ENCODE data around the gene DDI2.
"Not testable (repeated sequence)": the region's sequence is repeated elsewhere in the genome, so short reads cannot be mapped to it uniquely, and the experiment has no call there.

The DDI2 gene

DNA sequence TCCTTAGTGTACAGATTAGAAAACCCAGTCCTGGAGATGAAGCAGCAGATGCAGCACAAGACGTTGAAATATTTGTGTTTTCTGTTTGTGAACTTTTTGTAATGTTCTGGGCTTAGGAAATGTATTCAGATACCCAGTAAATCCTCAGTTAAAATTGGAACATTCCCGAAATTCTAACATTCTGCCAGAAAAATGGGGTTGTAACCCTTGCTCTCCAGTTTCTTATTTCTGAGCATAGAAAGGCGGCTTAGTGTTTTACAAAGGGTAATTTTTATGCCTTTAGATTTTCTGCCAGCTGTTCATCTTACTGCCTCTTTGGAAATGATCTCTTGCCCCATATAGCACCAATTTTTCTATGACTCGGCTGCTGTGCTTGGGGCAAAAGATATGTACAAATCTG, 20.6 kb downstream of the DDI2 start:
- no peak for DNase-seq

DNA sequence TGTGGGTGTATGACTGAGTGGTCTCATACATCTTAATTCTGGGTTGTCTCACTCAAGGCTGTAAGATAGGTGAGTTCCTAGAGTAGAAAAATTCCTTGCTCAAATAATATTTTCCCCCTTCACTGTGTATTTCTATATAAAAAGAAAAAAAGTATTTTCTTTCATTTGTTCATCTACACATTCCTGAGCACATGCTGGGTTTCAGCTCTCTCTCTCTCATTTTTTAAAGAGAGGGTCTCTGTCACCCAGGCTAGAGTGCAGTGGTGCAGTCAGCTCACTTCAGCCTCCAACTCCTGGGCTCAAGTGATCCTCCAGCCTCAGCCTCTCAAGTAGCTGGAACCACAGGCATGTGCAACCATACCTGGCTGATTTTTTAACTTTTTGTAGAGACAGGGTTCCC, 22.0 kb downstream of the DDI2 start:
- no peak for DNase-seq

DNA sequence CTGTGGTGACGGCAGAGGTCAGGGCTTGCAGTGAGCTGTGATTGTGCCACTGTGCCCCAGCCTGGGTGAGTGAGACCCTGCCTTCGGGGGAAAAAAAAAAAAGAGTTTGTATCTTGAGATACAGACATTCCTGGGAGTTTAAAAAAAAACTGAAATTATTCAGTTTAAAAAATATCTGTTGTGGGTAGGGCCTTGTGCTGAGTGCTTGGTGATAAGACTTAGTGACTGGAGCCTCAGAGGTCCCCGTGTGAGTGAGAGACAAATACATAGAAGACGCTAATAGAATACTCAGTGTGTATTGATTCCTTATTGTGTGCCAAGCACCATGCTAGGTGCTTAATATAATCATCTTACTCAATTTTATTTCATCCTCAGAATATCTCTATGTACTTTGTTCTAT, 22.7 kb downstream of the DDI2 start:
- DNase-seq: no peak

DNA sequence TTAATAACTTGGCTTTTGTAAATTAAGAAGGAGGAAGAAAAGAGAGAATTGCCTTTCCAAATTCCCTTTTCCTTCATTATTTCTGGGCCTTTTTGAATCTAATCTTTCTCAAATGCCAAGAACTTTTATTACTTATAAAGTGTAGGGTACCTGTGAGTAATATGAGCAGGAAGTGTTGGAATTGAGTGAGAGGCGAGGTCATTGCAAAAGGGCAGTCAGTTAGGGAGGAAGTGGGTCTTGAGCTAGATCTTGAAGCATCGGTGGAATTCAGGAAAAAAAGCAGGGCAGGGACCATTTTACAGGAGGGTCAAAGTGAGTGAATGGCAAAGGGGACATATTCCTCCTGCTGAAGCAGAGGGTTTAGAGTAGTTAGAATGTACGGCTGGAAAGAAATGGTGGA, 23.4 kb downstream of the DDI2 start:
- no peak for DNase-seq

DNA sequence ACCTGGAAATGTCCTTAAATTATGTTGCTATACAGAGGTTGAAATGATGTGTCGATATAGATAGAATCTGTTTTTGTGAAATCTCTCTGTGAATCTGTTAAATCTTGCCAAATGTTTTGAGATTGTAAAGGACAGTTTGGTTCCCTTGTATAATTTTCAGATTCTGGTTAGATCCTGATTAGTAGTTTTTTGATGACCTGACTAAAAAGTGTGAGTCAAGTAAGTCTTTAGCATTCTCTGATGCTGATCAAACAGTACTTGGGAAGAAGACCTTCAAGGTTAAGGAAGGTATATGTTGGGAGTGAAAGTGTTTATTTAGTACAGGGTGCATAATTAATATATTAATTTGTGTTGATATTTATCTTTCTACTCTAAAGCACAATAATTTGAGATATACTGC, 32.7 kb downstream of the DDI2 start:
- DNase-seq: no peak

DNA sequence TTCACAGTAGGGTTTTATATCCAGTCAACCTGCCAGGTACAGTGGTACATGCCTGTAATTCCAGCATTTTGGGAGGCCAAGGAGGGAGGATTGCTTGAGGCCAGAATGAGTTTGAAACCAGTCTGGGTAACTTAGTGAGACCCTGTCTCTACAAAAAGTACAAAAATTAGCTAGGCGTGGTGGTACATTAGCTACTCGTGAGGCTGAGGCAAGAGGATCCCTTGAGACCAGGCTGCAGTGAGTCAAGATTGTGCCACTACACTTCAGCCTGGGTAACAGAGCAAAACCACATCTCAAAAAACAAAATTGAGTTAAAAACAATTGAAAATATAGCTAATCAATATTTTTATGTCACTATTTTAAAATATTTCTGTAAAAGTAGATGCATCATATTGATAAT, 33.2 kb downstream of the DDI2 start:
- DNase-seq: no peak

DNA sequence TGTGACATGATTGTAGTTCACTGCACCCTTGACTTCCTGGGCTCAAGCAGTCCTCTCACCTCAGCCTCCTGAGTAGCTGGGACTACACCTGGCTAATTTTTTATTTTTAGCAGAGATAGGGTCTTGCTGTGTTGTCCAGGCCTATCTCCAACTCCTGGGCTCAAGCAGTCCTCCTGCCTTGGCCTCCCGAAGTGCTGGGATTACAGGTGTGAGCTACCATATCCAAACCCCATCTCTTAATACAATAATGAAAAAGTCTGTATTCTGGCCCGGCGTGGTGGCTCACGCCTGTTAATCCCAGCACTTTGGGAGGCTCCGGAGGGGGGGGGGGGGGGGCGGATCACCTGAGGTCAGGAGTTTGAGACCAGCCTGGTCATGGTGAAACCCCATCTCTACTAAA, 34.9 kb downstream of the DDI2 start:
- not testable (repeated sequence) for DNase-seq

DNA sequence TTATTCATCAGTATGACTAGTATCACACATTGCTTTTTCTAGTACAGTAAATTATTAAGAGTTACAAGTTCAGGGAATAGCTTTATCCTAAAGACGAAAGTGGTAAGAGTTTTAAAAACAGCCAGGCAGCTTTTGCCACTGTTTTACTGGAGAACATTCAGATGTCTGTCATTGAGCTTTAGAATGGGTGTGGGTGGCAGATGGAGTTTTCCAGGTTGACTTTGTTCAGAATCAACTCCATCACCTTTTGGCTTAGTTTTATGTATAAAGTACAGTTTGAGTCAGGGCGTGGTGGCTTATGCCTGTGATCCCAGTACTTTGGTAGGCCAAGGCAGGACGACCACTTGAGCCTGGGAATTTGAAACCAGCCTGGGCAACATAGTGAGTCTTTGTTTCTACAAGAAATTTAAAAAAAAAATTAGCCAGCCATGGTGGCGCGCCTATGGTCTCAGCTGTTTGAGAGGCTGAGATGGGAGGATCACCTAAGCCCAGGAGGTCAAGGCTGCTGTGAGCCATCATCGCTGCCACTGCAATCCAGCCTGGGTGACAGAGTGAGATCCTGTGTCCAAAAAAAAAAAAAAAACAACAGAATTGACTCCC, 36.9 kb downstream of the DDI2 start:
- DNase-seq: no peak

DNA sequence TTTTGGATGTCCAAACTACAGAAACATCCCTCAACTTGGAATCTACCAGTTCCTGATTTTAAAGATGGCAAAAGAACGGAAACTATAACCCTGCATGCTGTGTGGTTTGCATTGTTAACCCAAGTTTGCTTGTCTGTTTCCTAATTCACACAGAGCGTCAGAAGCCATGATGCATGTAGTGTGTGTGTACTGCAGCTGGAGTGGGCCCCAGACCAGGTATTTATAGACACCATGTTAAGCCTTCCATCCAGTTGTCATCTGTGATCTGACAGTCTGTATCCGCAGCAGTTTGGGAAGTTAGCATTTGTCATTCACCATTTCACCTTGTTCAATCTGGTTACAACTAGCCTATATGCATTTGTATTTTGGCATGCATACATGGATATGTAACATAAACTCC, 39.2 kb downstream of the DDI2 start:
- DNase-seq: no peak

DNA sequence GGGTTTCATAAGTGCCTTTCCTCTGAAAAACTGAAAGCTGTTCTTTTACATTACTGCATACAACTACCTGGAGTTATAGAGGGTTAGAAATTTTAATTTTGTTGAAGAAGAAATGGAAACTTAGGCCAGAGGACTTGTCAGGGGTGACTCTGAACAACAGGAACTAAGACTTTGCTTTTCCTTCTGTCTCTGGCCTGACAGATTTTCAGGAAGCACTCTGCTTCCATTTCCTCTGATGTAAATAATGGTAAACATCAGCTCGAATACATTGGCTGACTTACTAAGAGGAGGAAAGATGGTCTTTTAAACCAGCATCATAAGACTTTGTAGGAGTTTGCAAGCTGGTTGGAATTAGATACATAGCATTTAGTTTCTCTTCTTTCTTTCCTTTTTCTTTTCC, 39.8 kb downstream of the DDI2 start:
- DNase-seq: no peak

DNA sequence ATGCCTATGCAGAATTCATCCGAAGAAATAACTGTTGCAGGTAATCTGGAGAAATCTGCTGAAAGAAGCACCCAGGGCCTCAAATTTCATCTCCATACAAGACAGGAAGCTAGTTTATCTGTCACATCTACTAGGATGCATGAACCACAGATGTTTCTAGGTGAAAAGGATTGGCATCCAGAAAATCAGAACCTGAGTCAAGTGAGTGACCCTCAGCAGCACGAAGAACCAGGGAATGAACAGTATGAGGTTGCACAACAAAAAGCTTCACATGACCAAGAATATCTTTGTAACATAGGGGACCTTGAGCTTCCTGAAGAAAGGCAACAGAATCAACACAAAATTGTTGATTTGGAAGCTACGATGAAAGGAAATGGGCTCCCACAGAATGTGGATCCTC, 42.9 kb downstream of the DDI2 start:
- DNase-seq: no peak

DNA sequence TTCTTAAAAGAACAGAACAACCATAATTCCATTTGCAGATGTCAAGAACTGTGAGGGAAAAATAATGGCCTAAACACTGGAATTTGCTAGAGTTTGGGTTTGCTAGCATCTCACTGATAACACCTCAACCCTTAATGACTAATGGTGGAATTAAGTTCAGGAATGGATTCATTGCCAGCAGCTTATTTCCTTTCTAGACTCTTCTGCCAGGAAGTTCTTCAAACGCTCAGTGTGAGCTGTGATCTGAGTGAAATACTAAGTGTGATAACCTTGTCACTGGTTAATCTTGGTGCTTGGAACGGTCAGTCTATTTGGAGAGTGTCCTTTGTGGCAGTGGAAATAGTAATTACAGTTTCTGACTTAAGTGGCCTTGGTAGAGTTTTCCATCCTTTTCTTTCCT, 45.2 kb downstream of the DDI2 start:
- no peak for DNase-seq

DNA sequence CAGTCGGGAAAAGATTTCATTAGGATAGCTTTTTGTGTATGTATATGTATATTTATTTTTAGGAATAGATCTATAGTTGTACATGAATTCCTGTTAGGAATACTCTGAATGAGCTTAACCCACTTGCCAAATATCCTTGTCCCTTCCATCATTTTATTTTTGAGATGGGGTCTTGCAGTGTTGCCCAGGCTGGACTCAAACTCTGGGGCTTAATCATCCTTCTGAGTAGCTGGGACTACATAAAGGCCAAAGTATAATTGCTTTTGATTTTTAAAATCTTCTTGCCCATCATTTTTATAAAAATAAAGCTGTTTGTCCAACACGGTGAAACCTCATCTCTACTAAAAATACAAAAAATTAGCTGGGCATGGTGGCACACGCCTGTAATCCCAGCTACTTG, 46.7 kb downstream of the DDI2 start:
- no peak for DNase-seq

DNA sequence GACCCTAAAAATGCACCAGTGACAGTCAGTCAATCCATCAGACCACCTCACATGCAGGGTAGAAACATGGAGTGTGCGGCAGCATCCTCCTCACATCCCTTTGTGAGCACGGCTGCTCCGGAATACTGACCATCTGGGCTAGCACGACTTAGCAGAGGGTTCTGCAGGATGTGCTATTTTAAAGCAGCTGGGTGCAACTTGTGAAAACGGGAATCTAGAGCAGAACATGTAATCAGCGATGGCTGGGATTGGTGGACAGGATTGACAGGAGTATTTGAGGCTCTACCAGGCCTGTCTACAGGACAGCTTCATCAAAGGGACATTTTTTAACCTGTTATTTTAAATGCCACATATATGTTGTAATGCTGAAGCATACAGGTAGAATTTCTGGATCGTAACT, 50.1 kb downstream of the DDI2 start:
- no peak for DNase-seq

DNA sequence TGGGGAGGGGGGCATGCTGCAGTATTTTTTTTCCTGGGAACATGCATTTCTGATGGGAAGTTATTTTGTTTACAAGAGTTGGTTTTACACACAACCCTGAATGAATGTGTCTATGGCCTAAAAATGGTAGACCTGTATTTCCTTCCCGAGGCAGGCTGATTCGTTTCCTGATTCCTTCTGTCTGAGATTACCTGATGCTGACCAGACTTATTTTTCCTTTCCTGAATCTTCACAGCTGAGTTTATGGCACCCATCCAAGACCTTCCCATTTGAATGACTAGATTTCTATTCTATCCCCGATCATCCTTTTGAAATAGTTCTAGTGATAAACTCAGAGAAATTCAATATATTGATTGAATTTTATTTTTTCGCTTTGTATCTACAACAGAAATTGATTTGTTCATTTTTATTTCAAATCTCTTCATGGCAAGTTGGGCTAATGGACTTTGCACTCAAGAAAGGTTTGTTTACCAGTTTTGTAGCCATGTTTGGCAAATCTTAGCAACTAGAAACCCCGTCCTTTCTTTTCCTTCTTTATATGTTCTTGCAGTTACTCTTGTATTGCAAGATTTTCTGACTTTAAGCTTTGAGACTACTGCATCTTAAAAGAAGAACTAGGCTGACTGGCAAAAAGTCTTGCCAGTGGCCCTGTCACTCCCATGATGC, 51.0 kb downstream of the DDI2 start:
- no peak for DNase-seq

DNA sequence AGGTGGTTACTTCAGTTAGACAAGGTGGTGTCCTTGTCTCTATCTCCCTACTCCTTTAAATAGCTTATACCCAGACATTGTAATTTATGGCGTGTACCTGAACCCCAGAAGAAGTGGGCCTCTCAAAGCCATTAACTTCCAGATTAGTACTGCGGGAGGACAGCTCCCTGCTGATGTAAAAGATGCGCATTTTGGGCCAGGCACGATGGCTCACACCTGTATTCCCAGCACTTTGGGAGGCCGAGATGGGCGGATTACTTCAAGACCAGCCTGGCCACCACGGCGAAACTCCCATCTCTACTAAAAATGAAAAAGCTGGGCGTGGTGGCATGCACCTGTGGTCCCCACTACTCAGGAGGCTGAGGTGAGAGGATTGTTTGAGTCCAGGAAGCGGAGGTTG, 51.8 kb downstream of the DDI2 start:
- DNase-seq: no peak

DNA sequence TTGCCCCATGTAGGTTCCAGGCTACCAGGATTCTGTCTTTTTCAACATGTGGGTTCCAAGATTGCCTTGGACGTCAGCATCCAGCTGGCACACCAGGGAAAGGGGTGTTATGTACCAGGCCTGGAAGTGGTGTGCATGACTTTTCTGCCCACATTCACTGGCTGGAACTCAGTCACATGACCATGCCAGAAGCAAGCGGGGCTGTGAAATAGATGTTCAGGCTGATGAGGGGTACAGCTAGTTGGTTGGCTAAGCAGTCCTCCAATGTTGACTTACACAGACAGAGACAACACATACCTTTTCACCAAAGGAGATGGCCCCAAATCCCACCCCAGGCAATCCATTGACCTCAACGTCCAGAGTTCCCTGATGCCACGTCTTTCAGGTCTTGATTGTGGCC, 52.6 kb downstream of the DDI2 start:
- DNase-seq: no peak

DNA sequence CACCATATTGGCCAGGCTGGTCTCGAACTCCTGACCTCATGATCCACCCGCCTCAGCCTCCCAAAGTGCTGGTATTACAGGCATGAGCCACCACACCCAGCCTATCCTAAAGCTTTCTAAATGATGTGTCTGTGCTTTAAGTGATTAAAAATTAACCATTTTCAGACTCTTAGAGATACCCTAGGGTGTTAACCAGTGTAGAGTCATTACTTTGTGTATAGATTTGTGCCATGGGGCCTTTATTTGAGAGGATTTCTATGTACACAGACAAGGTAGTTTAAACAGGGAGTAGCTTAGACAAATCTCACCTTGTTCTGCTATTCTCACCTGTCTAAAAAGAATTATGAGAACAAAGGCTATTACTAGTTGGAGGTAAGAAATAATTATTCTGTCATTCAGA, 54.2 kb downstream of the DDI2 start:
- no peak for DNase-seq

DNA sequence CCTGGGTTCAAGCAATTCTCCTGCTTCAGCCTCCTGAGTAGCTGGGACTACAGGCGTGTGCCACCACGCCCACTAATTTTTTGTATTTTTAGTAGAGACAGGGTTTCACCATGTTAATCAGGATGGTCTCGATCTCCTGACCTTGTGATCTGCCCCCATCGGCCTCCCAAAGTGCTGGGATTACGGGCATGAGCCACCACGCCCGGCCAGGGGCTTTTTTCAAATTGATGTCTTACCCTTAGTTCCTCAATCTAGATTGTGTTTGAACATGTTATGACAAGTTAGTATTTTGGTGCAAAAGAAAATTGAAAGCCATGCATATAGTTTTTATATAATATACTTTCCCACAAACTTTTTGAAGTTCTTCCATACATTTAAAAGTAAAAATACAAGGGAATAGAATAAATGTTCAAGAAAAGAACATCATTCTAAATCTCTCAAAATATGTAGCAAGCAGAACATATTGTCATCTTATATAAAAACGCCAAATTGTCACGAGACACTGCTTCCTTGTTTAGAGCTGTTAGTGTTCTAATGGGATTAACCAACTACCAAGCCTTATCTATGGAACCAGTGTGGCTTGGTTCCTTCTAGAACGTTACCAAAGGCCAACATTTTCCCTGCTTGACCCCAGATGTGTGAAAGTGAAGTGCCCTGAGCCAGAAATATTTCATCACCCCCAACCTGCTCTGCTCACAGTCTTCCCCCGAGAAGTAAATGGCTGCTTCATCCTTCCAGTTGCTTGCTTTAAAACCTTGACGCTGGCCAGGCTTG, 57.3 kb downstream of the DDI2 start:
- DNase-seq: no peak

DNA sequence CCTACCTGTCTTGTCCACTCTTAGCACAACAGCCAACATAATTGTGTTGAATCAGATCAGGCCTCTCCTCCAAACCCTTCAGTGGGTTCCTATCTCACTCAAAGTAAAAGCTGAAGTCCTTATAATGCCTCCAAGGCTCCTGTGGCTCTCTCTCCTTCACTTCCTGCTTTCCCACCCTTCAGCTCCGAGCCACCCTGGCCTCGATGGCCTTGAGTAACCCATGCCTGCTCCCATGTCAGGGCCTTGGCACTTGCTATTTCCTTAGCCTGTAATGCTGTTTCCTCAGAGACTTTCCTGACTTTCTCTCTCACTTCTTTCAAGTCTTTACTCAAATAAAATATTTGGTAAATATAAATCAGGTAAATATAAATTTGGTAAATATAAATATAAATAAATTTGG, 58.8 kb downstream of the DDI2 start:
- no peak for DNase-seq

DNA sequence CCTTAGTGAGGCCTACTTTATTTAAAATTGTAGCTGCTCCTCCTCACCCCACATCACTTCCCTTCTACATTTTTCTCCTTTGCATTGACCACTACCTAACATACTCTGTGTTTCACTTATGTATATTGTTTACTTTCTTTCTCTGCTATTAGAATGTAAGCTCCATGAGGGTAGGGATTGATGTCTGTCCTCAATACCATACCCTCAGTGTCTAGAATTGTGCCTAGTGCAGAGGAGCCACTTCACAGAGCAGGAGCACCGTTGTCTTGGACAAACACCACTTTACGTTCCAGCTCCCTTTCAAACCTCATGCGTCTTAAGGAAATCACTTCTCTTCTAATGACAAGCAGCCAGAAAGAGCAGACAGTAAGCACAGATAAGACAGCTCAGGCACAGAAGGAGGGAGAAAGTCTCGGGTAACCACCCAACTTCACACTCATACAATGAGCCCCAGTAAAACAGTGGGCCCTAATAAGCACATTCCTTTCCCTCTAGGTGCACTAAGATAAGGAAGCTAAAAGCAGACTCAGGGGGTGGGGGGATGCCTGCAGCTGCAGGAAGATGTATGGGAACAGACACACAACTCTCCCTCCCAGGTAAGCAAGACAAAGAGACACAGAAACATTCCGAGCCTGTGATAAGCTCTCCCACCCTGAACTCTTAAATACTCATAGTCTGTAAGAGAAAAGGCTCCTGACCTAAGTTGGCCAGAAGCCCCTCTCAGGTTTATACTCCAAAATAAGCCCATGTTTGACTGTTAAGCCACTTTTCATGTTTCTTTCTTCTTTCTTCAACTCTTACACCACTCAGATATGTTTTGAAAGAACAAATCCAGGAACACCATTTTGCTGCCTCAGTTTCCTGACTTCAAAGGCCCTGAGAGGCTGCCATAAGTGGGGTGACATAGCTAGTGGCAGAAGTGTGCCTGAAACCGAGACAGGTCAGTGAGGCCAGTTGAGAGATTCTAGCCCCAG, 59.7 kb downstream of the DDI2 start:
- DNase-seq: no peak

DNA sequence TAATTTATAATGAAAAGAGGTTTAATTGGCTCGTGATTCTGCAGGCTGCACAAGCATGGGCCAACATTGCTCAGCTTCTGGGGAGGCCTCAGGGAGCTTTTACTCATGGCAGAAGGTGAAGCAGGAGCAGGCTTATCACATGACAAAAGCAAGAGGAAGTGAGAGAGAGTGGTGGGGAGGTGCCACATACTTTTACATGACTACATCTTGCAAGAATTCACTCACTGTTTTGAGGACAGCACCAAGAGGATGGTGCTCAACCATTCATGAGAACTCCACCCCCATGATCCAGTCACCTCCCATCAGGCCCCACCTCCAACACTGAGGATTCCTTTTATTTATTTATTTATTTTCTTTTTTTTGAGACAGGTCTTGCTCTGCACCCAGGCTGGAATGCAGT, 61.3 kb downstream of the DDI2 start:
- no peak for DNase-seq

DNA sequence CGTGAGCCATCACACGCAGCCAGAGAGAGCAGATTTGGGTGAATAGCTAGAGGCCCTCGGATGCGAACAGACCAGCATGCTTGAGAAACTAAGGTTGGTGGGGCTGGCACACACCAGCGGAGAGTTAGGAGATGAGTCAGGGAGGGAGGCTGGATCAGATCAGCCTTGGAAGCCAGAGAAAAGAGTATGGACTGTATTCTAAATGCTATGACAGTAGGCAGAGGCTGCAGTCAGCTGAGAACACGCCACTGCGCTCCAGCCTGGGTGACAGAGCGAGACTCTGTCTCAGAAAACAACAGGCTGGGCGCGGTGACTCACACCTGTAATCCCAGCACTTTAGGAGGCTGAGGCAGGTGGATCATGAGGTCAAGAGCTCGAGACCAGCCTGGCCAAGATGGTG, 62.9 kb downstream of the DDI2 start:
- DNase-seq: no peak
